ENCODE results near the gene SHE. TPM values are rescaled to one million over a fixed set of nuclear protein-coding genes. Genes with fewer than 3 reads are reported as not detected.
A peak's percentile ranks its signal among the peaks of the same experiment; 100 is the strongest.

Gene SHE
- total and polyA plus RNA-seq, 2 donors, result 2.7 to 7.6 TPM

- no peak for DNase-seq (ENCODE audit: low read depth in 6 of 9, low spot score in 9 of 9)
- H3K4me1 ChIP-seq (ENCODE audit: control insufficient read depth in 2 of 2, insufficient read depth in 2 of 2, low read length in 2 of 2), result peaks cover under 1 to 2% of the 10 kb centered on the region in 2 donors
- no peak overlapping the region for H3K27ac ChIP-seq (ENCODE audit: low read depth in 1 of 2, low read length in 1 of 2)
- peak overlapping the region; percentile 2 to 24 for H3K4me3 ChIP-seq (ENCODE audit: low read length in 2 of 2)
- peaks cover 49 to 73% of the 10 kb centered on the region in 2 donors for H3K27me3 ChIP-seq (ENCODE audit: control insufficient read depth in 2 of 2, insufficient read depth in 1 of 2, low read length in 1 of 2)
- H3K9me3 ChIP-seq (ENCODE audit: control insufficient read depth in 2 of 2, insufficient read depth in 1 of 2, low read length in 1 of 2), result peaks cover 7 to 18% of the 10 kb centered on the region in 2 donors
- 23% methylated on average over 54 of the region's 54 CpGs for WGBS
- H3K36me3 ChIP-seq (ENCODE audit: control insufficient read depth in 2 of 2, insufficient read depth in 2 of 2, low read length in 1 of 2), result no peaks in the 10 kb centered on the region
These were observed 668 bp downstream of the SHE start for GRCh38 chr1:154501423-154502065.

DNA sequence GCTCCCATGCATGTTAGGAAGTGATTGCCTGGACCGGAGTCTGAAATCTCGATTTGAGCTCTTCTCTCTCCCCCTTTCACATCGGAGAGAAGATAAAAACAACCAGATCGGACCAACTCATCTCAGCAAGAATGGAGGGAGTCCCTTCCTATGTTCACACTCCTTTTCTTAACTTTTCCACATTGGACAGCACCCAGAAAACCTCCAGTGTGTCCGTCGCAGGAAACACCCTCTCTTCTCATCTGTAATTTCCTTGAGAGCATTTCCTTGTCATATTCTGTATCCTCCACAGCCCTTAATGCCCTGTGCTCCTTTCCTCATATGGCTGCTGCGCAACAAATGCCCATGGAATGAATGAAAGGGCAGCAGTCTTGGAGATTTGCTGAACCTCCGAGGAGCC, 1.7 kb downstream of the SHE start:
- peaks cover 46 to 66% of the 10 kb centered on the region in 2 donors for H3K27me3 ChIP-seq (ENCODE audit: control insufficient read depth in 2 of 2, insufficient read depth in 1 of 2, low read length in 1 of 2)
- H3K4me3 ChIP-seq (ENCODE audit: low read length in 2 of 2), result peak overlapping the region in 1 of 2 donors; percentile 12
- H3K27ac ChIP-seq (ENCODE audit: low read depth in 1 of 2, low read length in 1 of 2), result no peak overlapping the region
- 92% methylated on average over 8 of the region's 8 CpGs for WGBS
- H3K9me3 ChIP-seq (ENCODE audit: control insufficient read depth in 2 of 2, insufficient read depth in 1 of 2, low read length in 1 of 2), result peaks cover 7 to 11% of the 10 kb centered on the region in 2 donors
- H3K4me1 ChIP-seq (ENCODE audit: control insufficient read depth in 2 of 2, insufficient read depth in 2 of 2, low read length in 2 of 2), result peaks cover 2 to 4% of the 10 kb centered on the region in 2 donors
- no peaks in the 10 kb centered on the region for H3K36me3 ChIP-seq (ENCODE audit: control insufficient read depth in 2 of 2, insufficient read depth in 2 of 2, low read length in 1 of 2)
- no peak for DNase-seq (ENCODE audit: low read depth in 6 of 9, low spot score in 9 of 9)

DNA sequence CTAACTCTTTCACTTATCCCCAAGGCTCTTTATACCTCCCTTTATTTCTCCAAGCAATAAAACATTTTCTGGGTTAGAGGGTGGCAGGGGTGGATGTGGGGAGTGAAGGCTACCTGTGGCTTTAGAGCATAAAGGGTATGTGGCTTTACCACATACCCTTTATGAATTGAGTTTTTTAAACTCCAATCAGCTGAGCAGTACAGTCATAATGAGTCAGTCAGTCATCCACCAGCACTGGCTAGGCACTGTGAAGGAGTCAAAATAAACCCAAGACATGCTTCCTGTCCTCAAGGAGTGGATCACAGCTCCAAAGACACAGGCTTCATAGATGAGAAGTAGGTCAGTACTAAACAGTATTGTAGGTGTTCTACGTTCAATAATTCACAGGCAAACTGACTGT, 2.8 kb downstream of the SHE start:
- H3K36me3 ChIP-seq (ENCODE audit: control insufficient read depth in 2 of 2, insufficient read depth in 2 of 2, low read length in 1 of 2), result no peaks in the 10 kb centered on the region
- WGBS, result 97% methylated on average over 1 of the region's 1 CpG
- peaks cover 42 to 59% of the 10 kb centered on the region in 2 donors for H3K27me3 ChIP-seq (ENCODE audit: control insufficient read depth in 2 of 2, insufficient read depth in 1 of 2, low read length in 1 of 2)
- no peak overlapping the region for H3K4me3 ChIP-seq (ENCODE audit: low read length in 2 of 2)
- peaks cover 7 to 11% of the 10 kb centered on the region in 2 donors for H3K9me3 ChIP-seq (ENCODE audit: control insufficient read depth in 2 of 2, insufficient read depth in 1 of 2, low read length in 1 of 2)
- no peak overlapping the region for H3K27ac ChIP-seq (ENCODE audit: low read depth in 1 of 2, low read length in 1 of 2)
- H3K4me1 ChIP-seq (ENCODE audit: control insufficient read depth in 2 of 2, insufficient read depth in 2 of 2, low read length in 2 of 2), result peaks cover 2 to 4% of the 10 kb centered on the region in 2 donors
- no peak for DNase-seq (ENCODE audit: low read depth in 6 of 9, low spot score in 9 of 9)

GRCh38 chr1:154497026-154497806, 5.0 kb downstream of the SHE start:
- Histone ChIP-seq H3K27ac (ENCODE audit: low read depth in 1 of 2, low read length in 1 of 2) (peak overlapping the region in 1 of 2 donors; percentile 9), H3K4me1 (ENCODE audit: control insufficient read depth in 2 of 2, insufficient read depth in 2 of 2, low read length in 2 of 2) (peaks cover 0 to 14% of the 10 kb centered on the region in 2 donors), H3K27me3 (ENCODE audit: control insufficient read depth in 2 of 2, insufficient read depth in 1 of 2, low read length in 1 of 2) (peaks cover 30 to 47% of the 10 kb centered on the region in 2 donors), H3K36me3 (ENCODE audit: control insufficient read depth in 2 of 2, insufficient read depth in 2 of 2, low read length in 1 of 2) (no peaks in the 10 kb centered on the region), H3K4me3 (ENCODE audit: low read length in 2 of 2) (no peak overlapping the region), H3K9me3 (ENCODE audit: control insufficient read depth in 2 of 2, insufficient read depth in 1 of 2, low read length in 1 of 2) (no peaks in the 10 kb centered on the region)
- peak in 4 of 9 donors; percentile 13 to 56 (median 20) for DNase-seq (ENCODE audit: low read depth in 6 of 9, low spot score in 9 of 9)
- WGBS, result 21% methylated on average over 5 of the region's 5 CpGs

DNA sequence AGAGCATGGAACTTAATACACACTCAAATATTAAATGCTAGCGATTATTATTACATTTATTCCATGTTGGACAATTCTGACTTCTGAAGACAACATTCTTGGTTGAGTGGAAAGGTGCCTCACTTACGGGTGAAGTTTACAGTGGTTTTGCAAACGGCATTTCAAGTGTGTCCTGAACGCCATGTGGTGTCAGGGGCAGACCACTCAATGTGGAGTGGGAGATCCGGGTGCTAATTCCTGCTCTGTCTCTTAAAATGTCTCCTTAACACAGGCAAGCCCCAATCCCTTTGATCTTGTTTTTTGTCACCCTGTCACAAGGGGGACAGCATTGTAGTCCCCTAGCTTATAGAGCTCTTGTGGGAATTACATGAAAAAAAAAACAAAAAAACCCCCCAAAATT, 5.8 kb downstream of the SHE start:
- no peak for DNase-seq (ENCODE audit: low read depth in 6 of 9, low spot score in 9 of 9)
- no peak overlapping the region for H3K4me3 ChIP-seq (ENCODE audit: low read length in 2 of 2)
- WGBS, result 86% methylated on average over 5 of the region's 5 CpGs

DNA sequence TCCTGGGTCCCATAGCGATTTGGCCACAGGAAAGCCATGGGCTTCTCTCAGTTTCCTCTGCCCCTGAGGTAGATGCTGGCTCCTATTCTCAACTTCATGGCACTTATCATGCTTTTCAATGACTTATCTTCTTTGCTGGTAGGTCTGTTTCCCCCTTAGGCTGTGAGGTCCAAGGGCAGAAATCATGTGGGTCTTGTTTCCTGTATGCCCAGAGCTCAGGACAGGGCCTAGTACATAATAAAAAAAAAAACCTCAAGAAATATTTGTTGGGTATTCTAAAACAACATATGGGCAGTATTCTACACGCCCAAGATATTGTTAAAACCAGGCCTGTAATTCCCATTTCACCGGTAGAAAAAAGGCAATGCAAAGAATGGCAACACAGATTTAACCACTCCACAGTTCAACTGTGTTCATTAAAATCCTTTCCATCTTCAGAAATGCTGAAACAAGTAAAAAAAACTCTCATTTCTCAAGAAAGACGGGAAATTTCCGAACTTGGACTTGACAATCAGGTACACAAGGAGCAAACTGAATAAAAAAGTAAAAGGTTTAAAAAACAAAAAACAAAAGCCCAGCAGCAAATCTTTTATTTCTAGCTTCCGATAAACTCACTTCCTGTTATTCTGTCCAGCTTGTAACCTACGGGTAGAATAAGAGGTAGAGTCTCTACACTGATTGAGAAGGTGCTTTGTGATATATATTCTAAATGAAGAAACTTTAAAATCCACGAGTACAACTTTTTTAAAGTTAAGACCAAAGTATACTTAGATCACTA, 6.5 kb downstream of the SHE start:
- no peak for DNase-seq (ENCODE audit: low read depth in 6 of 9, low spot score in 9 of 9)
- WGBS, result 75% methylated on average over 8 of the region's 8 CpGs
- H3K9me3 ChIP-seq (ENCODE audit: control insufficient read depth in 2 of 2, insufficient read depth in 1 of 2, low read length in 1 of 2), result no peaks in the 10 kb centered on the region
- H3K27me3 ChIP-seq (ENCODE audit: control insufficient read depth in 2 of 2, insufficient read depth in 1 of 2, low read length in 1 of 2), result peaks cover 16 to 33% of the 10 kb centered on the region in 2 donors
- no peaks in the 10 kb centered on the region for H3K36me3 ChIP-seq (ENCODE audit: control insufficient read depth in 2 of 2, insufficient read depth in 2 of 2, low read length in 1 of 2)
- H3K4me1 ChIP-seq (ENCODE audit: control insufficient read depth in 2 of 2, insufficient read depth in 2 of 2, low read length in 2 of 2), result peaks cover 0 to 16% of the 10 kb centered on the region in 2 donors
- H3K4me3 ChIP-seq (ENCODE audit: low read length in 2 of 2), result no peak overlapping the region
- no peak overlapping the region for H3K27ac ChIP-seq (ENCODE audit: low read depth in 1 of 2, low read length in 1 of 2)

More for the DNA sequence above, 5.8 kb downstream of the SHE start:
- Histone ChIP-seq H3K27ac (ENCODE audit: low read depth in 1 of 2, low read length in 1 of 2) (no peak overlapping the region), H3K9me3 (ENCODE audit: control insufficient read depth in 2 of 2, insufficient read depth in 1 of 2, low read length in 1 of 2) (no peaks in the 10 kb centered on the region), H3K36me3 (ENCODE audit: control insufficient read depth in 2 of 2, insufficient read depth in 2 of 2, low read length in 1 of 2) (no peaks in the 10 kb centered on the region), H3K27me3 (ENCODE audit: control insufficient read depth in 2 of 2, insufficient read depth in 1 of 2, low read length in 1 of 2) (peaks cover 22 to 40% of the 10 kb centered on the region in 2 donors), H3K4me1 (ENCODE audit: control insufficient read depth in 2 of 2, insufficient read depth in 2 of 2, low read length in 2 of 2) (peaks cover 0 to 16% of the 10 kb centered on the region in 2 donors)

DNA sequence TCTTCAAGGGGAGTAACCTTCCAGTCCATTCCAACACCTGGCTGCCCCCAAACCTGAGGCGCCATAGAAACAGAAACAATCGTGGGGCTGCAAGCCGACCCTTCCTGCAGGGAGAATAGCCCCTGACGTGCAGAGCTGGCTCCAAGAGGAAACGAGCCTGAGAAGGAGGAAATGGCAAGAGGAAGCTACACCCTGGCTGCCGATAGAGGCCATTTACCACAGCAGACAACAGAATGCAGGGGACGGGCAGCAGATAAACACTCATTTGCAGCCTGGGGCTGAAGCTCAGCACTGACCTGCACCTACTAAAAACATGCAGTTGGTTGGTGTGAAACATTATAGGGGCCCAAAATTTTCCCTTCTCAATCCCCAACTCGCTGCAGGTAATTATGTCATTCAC, 8.9 kb downstream of the SHE start:
- Histone ChIP-seq H3K9me3 (ENCODE audit: control insufficient read depth in 2 of 2, insufficient read depth in 1 of 2, low read length in 1 of 2) (no peaks in the 10 kb centered on the region), H3K36me3 (ENCODE audit: control insufficient read depth in 2 of 2, insufficient read depth in 2 of 2, low read length in 1 of 2) (no peaks in the 10 kb centered on the region), H3K4me3 (ENCODE audit: low read length in 2 of 2) (no peak overlapping the region), H3K27me3 (ENCODE audit: control insufficient read depth in 2 of 2, insufficient read depth in 1 of 2, low read length in 1 of 2) (peaks cover 0 to 12% of the 10 kb centered on the region in 2 donors), H3K4me1 (ENCODE audit: control insufficient read depth in 2 of 2, insufficient read depth in 2 of 2, low read length in 2 of 2) (peaks cover 0 to 16% of the 10 kb centered on the region in 2 donors), H3K27ac (ENCODE audit: low read depth in 1 of 2, low read length in 1 of 2) (no peak overlapping the region)
- peak in 1 of 9 donors; percentile 31 for DNase-seq (ENCODE audit: low read depth in 6 of 9, low spot score in 9 of 9)
- 29% methylated on average over 8 of the region's 8 CpGs for WGBS

DNA sequence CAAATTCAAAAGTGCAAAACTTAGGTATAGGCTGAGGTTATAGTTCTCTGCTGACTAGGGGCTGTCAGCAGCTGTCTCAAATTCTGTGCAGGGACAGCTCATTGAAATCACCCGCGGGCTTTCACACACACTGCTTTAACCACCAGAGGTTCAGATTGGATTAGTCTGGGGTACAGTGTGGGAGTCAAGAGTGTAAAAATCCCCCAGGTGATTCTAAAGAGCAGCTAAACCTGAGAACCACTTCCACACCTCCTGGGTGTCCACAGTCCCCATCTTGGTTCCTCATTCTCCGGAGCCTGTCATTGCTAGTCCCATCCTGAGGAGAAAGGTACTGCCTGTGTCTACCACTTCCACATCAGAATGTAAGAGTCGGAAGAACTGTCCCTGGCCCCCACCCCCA, 10.1 kb downstream of the SHE start:
- H3K4me3 ChIP-seq (ENCODE audit: low read length in 2 of 2), result no peak overlapping the region
- no peaks in the 10 kb centered on the region for H3K9me3 ChIP-seq (ENCODE audit: control insufficient read depth in 2 of 2, insufficient read depth in 1 of 2, low read length in 1 of 2)
- H3K27ac ChIP-seq (ENCODE audit: low read depth in 1 of 2, low read length in 1 of 2), result no peak overlapping the region
- 50% methylated on average over 4 of the region's 4 CpGs for WGBS
- no peak for DNase-seq (ENCODE audit: low read depth in 6 of 9, low spot score in 9 of 9)
- no peaks in the 10 kb centered on the region for H3K36me3 ChIP-seq (ENCODE audit: control insufficient read depth in 2 of 2, insufficient read depth in 2 of 2, low read length in 1 of 2)
- peaks cover 0 to 16% of the 10 kb centered on the region in 2 donors for H3K4me1 ChIP-seq (ENCODE audit: control insufficient read depth in 2 of 2, insufficient read depth in 2 of 2, low read length in 2 of 2)
- peaks cover 0 to 11% of the 10 kb centered on the region in 2 donors for H3K27me3 ChIP-seq (ENCODE audit: control insufficient read depth in 2 of 2, insufficient read depth in 1 of 2, low read length in 1 of 2)

All from thymus (tissue), 11 donors.